CD4-positive, alpha-beta T cell treated with Interleukin-6 at 100 ng/mL for 8 hours (primary cell): Measurements from ENCODE around the gene CCDC92B.
"Not testable (repeated sequence)": the region's sequence is repeated elsewhere in the genome, so short reads cannot be mapped to it uniquely, and the experiment has no call there.

Experiments
- DNase-seq: peaks from one replicate; pipeline ENCODE4 v3.0.0-alpha.2; 2020; ENCODE audit warnings: mixed read lengths, low spot score

Gene CCDC92B

GRCh38 chr17:2703606-2704005 lies 45.8 kb downstream of the CCDC92B start:
- DNase-seq = no peak

GRCh38 chr17:2703181-2703580 lies 46.3 kb downstream of the CCDC92B start:
- DNase-seq = no peak

GRCh38 chr17:2701996-2702741 lies 47.3 kb downstream of the CCDC92B start:
- DNase-seq = no peak

DNA sequence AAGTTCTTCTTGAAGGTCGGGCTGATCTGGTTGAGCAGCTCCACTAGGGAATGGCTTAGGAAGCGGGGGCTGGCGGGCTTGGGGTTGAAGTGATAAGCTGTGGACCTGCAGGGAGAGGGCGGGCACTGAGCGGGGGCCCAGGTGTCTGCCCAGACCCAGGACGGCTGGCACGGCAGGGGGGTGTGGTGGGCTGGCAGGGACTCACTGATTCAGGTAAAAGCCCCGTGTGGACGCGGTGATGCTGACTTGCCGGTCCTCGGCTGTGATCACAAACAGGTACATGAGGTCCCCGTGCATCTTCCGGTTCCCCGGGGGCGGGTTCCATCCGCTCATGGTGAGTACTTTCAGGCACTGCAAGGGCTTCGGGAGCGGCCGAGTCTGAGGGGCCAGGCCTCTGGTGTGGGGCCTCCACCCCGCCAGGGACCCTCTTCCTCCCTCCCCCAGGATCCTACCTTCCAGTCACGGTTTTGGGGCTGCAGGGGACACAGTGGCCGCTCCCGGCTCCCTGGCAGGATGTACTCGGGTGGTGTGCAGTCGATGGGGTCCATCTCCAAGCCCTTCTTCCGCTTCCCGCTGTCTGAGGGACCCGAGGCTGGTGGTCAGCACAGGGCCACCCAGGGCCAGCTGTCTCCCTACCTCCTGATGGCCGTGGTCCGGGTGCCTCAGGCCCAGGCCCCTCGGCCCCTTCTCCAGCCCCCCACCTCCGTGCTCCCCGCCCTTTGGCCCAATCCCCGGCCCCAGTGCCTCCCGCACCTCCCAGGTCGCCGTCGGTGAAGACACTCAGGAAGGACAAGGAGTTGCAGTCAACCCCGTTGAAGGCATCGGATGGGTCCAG lies 48.1 kb downstream of the CCDC92B start:
- no peak for DNase-seq

DNA sequence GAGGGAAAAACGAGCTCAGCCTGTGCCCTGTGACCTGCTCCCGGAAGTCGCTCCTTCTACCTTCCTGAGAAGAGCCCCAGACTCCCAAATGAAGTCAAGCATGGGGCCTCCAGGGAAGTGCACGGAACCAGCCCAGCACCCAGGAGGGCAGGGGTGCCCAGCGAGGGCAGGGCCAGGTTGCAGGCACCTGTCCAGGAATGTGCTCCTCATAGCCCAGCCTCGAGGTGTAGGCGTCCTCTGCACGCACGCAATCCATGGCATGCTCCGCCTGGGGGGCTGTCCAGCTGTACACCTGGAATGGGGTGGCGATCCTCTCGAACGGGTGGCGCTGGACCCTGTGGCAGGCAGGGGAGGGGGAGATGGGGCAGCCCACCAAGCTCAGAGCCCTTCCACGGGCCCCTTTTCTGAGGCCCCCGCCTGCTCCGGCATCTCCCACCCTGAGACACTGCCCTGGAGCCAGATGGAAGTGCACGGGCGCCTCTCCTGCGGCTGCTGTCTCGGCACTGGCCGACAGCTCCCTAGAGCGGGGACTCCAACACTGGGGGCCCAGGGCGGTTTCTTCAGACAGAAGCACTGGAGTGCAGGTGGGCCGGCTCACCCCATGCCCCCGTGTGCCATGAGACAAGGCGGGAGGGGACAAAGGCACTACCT lies 48.8 kb downstream of the CCDC92B start:
- DNase-seq = no peak

DNA sequence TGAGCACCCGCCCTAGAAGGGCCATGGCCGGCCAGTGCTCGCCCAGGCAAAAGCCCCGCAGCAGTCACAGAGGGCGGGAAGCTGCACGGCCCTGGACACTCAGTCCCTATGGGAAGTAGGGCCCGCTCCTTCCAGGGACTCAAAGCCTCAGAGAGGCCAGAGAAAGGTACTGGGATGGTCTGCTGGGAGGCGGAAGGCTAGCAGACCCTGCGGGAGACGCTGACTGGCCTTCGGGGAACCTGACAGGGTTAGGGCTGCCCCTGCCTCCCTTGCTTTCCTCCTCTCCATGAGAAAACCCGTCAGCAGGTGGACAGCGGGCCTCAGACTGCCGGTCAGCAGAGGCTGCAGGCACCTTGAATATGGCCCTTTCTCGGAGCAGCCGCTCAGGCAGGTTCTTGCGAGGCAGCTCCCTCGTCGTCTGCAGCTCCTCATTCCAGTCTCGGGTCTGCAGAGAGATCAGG lies 49.4 kb downstream of the CCDC92B start:
- no peak for DNase-seq

- not testable (repeated sequence) for DNase-seq
These were observed 50.1 kb downstream of the CCDC92B start for GRCh38 chr17:2699216-2699805.

DNA sequence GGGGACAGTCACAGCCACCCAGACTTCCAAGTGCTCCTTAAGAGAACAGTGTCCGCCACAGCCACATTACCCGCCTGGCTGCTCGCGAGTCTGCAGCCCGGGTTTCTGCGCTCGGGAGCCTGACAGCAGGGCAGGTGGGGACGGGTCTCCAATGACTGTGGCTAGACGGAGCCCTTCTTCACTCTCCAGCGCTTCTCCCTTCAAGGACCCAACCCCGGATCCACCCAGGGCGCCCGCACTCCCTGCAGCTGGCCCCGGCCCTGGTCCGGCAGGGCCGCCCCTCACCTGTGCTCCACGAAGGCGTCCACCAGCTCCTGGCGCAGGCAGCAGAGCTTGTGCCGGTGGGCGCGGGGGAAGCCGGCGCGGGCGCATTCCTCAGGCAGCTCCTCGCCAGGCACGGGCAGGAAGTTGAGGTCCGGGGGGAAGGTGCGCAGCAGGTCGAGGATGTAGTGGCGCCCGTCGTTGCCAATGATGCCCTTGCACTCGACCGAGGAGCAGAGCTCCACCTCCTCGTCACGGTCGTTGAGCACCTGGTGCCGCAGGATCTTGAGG lies 51.8 kb downstream of the CCDC92B start:
- no peak for DNase-seq

GRCh38 chr17:2695961-2696760 lies 53.3 kb downstream of the CCDC92B start:
- no peak for DNase-seq

GRCh38 chr17:2695243-2695960 lies 54.0 kb downstream of the CCDC92B start:
- DNase-seq = no peak

- no peak for DNase-seq
These were observed 54.8 kb downstream of the CCDC92B start for GRCh38 chr17:2694381-2695242.

- no peak for DNase-seq
These were observed 55.7 kb downstream of the CCDC92B start for GRCh38 chr17:2693561-2694380.

GRCh38 chr17:2692781-2693135 lies 56.7 kb downstream of the CCDC92B start:
- DNase-seq = no peak

DNA sequence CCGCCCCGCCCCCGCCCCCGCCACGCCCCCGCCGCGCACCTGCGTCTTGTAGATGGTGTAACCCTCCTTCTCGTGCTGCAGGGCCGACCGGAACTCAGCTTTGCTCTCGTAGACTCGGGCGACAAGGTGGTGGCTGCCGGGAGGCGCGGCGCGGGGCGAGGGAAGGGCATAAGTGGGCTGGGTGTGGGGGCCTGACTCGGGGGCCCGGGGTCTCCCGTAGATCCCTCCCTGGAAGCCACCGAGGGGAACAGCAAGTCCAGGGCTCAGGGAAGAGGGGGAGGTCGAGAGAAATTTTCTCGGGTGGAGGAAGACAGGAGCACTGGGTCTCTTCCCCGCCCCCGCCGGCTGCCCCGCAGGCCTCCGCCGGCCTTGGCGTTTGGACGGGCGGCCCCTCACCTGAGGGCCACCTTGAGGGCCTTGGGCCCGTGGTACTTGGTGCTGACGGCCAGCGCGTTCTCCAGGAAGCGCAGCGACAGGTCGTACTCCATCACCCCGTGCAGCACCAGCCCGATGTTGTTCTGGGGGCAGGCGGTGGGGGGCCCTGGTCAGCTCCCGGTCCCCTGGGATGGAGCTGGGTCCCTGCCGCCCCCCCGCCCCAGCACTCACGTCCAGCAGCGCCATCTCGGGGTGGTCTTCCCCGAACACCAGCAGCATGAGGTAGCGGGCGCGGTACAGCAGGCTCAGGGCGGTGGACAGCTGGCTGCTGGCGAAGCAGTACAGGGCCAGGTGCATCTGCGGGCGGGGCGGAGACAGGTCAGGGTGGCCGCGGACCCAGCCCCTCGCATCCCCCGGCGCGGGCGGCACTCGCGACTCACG lies 57.3 kb downstream of the CCDC92B start:
- DNase-seq = no peak

DNA sequence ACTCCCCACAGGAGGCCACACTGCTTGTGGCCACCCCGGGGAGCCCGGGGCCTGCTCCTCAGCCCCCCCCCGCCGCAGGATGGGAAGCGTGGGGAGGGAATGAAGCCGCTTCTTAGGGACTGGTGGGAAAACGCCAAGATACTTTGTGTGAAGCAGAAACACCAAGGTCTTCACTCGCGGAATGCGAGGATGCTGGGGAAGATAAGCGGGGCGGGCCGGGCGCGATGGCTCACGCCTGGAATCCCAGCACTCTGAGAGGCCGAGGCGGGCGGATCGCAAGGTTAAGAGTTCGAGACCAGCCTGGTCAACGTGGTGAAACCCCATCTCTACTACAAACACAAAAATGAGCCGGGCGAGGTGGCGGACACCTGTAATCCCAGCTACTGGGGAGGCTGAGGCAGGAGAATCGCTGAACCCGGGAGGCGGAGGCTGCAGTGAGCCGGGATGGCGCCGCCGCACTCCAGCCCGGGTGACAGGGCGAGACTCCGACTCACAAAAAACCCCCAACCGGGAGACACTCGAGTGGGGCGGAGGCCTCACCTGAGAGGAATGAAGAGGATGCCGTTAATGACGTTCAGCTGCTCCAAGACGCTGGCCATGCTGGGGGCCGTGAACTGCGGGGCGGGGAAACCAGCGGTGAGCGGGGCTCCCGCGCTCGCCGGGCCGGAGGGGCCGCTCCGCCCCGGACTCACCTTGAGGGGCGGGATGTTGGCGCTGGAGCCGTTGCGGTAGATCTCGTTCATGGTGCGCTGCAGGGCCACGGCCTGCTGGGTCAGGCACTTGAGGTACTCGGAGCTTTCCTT lies 58.2 kb downstream of the CCDC92B start:
- DNase-seq = no peak

- no peak for DNase-seq
These were observed 59.0 kb downstream of the CCDC92B start for GRCh38 chr17:2690165-2691068.
